Loucy (cell line): ENCODE measurements around the gene IFITM10.
A peak's percentile ranks its signal among the peaks of the same experiment; 100 is the strongest.

Experiments
- H2AFZ ChIP-seq: fragments of 200-600 bp; sonication (generic); 2 replicates; pipeline ENCODE4 v1.6.0; 2016; ENCODE audit warnings: antibody characterized with exemption, mild to moderate bottlenecking, low read length, moderate library complexity
- H3F3A ChIP-seq: fragments of 200-600 bp; 2 replicates; pipeline ENCODE4 v1.6.0; 2016; ENCODE audit warnings: antibody characterized with exemption, low read depth, mild to moderate bottlenecking
- H3K27me3 ChIP-seq: fragments of 200-600 bp; sonication (generic); 2 replicates; pipeline ENCODE4 v1.6.1; 2014; ENCODE audit warnings: low read length, mild to moderate bottlenecking; ENCODE audit not compliant: insufficient read depth, poor library complexity, severe bottlenecking
- H3K36me3 ChIP-seq: fragments of 200-600 bp; sonication (generic); 2 replicates; pipeline ENCODE4 v1.6.1; 2016; ENCODE audit warnings: low read length; ENCODE audit not compliant: insufficient read depth
- H3K4me1 ChIP-seq: fragments of 200-600 bp; sonication (generic); 2 replicates; pipeline ENCODE4 v1.5.1; 2014; ENCODE audit warnings: low read length, mild to moderate bottlenecking; ENCODE audit not compliant: insufficient read depth, poor library complexity, severe bottlenecking
- H3K4me2 ChIP-seq: fragments of 200-600 bp; sonication (generic); 2 replicates; pipeline ENCODE4 v1.6.0; 2014; ENCODE audit warnings: antibody characterized with exemption, low read length, low read depth, mild to moderate bottlenecking; ENCODE audit not compliant: poor library complexity, severe bottlenecking
- H3K4me3 ChIP-seq: fragments of 200-600 bp; sonication (generic); 2 replicates; pipeline ENCODE4 v1.5.1; 2014; ENCODE audit warnings: low read length, mild to moderate bottlenecking, mixed read lengths; ENCODE audit not compliant: poor library complexity, severe bottlenecking
- H3K79me2 ChIP-seq: fragments of 200-600 bp; sonication (generic); 2 replicates; pipeline ENCODE4 v1.6.1; 2014; ENCODE audit warnings: low read length; ENCODE audit not compliant: insufficient read depth
- H3K9ac ChIP-seq: fragments of 200-600 bp; sonication (generic); 2 replicates; pipeline ENCODE4 v1.6.0; 2014; ENCODE audit warnings: mild to moderate bottlenecking, low read depth, low read length, moderate library complexity; ENCODE audit not compliant: poor library complexity, severe bottlenecking
- H3K9me2 ChIP-seq: fragments of 200-600 bp; sonication (generic); replicated peaks from 2 replicates; pipeline ENCODE4 v1.6.1; 2016; ENCODE audit warnings: low read depth, low read length, mixed read lengths
- H3K9me3 ChIP-seq: fragments of 200-600 bp; sonication (generic); 2 replicates; pipeline ENCODE4 v1.6.1; 2014; ENCODE audit warnings: mild to moderate bottlenecking, antibody characterized with exemption, low read length, low read depth; ENCODE audit not compliant: insufficient read depth
- H4K20me1 ChIP-seq: fragments of 200-600 bp; sonication (generic); 2 replicates; pipeline ENCODE4 v1.6.0; 2014; ENCODE audit warnings: antibody characterized with exemption, low read length, mild to moderate bottlenecking; ENCODE audit not compliant: insufficient read depth, poor library complexity, severe bottlenecking
- EZH2phosphoT487 ChIP-seq: fragments of 200-600 bp; IDR thresholded peaks from 2 replicates; pipeline ENCODE4 v1.6.1; 2018; ENCODE audit warnings: antibody characterized with exemption, mild to moderate bottlenecking, moderate library complexity, borderline replicate concordance
- TF ChIP-seq, protein P1 (sequence below): fragments of 200-600 bp; sonication (generic); conservative IDR thresholded peaks from 2 replicates; pipeline ENCODE4 v1.5.1; 2014; ENCODE audit warnings: mild to moderate bottlenecking, antibody characterized with exemption, low read length

The IFITM10 gene

DNA sequence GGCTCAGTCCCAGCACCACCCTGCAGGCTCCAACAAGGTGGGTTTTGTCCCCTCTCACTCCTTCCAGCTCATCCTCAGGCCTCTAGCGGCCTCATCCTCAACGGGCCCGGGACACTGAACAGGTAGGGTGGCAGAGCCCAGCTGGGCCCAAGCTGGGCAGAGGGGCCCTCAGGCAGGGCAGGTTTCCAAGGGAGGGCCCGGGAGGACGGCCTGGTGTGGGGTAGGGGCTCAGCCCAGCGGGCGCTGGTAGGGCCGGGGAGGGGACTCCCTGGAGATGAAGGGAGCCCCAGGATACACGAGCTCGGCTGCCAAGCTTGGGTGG lies 2.5 kb upstream of the IFITM10 start:
- H4K20me1 ChIP-seq, result no peaks in the 10 kb centered on the region
- TF ChIP-seq EZH2phosphoT487, result no peak
- TF ChIP-seq, protein P1, sequence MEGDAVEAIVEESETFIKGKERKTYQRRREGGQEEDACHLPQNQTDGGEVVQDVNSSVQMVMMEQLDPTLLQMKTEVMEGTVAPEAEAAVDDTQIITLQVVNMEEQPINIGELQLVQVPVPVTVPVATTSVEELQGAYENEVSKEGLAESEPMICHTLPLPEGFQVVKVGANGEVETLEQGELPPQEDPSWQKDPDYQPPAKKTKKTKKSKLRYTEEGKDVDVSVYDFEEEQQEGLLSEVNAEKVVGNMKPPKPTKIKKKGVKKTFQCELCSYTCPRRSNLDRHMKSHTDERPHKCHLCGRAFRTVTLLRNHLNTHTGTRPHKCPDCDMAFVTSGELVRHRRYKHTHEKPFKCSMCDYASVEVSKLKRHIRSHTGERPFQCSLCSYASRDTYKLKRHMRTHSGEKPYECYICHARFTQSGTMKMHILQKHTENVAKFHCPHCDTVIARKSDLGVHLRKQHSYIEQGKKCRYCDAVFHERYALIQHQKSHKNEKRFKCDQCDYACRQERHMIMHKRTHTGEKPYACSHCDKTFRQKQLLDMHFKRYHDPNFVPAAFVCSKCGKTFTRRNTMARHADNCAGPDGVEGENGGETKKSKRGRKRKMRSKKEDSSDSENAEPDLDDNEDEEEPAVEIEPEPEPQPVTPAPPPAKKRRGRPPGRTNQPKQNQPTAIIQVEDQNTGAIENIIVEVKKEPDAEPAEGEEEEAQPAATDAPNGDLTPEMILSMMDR, result no peak
- H3K36me3 ChIP-seq, result no peaks in the 10 kb centered on the region; the same call in 1 of the 2 replicates
- peaks cover 77% of the 10 kb centered on the region for H3K4me1 ChIP-seq
- H3K9me3 ChIP-seq, result no peaks in the 10 kb centered on the region
- peak overlapping the region; percentile 100 for H3K4me2 ChIP-seq
- 0 out of 2 replicates have a peak, but pooled peaks cover 3% of the 10 kb centered on the region for H3F3A ChIP-seq
- peak overlapping the region; percentile 37 for H3K4me3 ChIP-seq
- no peaks in the 10 kb centered on the region for H3K9me2 ChIP-seq
- H3K79me2 ChIP-seq, result peaks cover 54% of the 10 kb centered on the region
- no peaks in the 10 kb centered on the region for H3K27me3 ChIP-seq
- H3K9ac ChIP-seq, result peak overlapping the region; percentile 63
- H2AFZ ChIP-seq, result no peak overlapping the region

DNA sequence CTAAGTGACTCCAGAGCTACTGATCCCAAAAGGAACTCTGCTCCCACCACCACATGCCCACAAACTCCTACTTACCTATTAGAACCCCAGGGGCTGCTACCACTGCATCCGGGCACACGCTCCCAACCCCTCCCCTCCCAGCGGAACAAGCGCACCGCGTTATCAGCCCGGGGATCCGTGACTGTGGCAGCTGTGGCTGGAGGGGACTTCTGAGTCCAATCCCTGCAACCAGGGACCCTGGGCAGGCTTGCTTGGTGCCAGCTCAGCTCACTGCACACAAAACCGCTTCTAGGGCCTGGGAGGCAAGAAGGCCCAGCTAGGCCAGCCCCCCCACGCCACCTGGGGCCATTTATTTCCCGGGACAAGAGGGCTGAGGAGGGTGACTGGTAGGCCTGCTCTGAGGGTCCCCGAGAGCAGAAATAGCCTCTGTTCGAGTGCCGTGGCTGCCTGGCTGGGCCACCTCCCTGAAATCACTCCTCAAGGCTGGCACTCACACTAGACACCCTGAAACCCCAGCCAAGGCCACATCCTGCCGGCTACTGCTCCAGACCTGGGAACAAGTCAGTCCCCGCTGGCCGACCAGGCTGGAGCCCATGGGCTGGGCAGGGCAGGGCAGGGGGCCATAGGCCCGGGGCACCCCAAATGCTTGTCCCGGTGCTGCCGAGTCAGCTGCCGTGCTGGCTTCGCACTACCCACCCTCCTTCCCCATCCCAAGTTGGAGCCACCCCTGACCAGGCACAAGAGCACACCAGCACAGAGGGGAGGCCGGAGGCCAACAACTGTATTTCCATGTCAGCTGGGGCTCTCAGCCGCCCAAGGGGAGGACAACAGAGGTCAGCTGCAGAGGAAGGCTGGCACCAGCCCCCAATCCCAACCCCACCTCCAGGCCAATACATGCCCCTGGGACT lies 1.9 kb upstream of the IFITM10 start:
- H3K4me3 ChIP-seq, result peak overlapping the region; percentile 37
- TF ChIP-seq, protein P1, result no peak
- TF ChIP-seq EZH2phosphoT487, result no peak
- H3F3A ChIP-seq, result 0 out of 2 replicates have a peak, but pooled peaks cover 3% of the 10 kb centered on the region
- no peak overlapping the region for H2AFZ ChIP-seq
- peak overlapping the region; percentile 63 for H3K9ac ChIP-seq
- no peaks in the 10 kb centered on the region for H3K27me3 ChIP-seq
- no peaks in the 10 kb centered on the region for H3K9me2 ChIP-seq
- peaks cover 71% of the 10 kb centered on the region for H3K4me1 ChIP-seq
- H3K36me3 ChIP-seq, result no peaks in the 10 kb centered on the region; the same call in 1 of the 2 replicates
- no peaks in the 10 kb centered on the region for H4K20me1 ChIP-seq
- H3K4me2 ChIP-seq, result peak overlapping the region; percentile 100
- H3K79me2 ChIP-seq, result peaks cover 49% of the 10 kb centered on the region
- no peaks in the 10 kb centered on the region for H3K9me3 ChIP-seq

- Histone ChIP-seq H3K9ac (peak overlapping the region; percentile 63), H3K4me3 (no peak overlapping the region), H3K4me1 (peaks cover 64% of the 10 kb centered on the region), H4K20me1 (no peaks in the 10 kb centered on the region), H3F3A (0 out of 2 replicates have a peak, but pooled peaks cover 3% of the 10 kb centered on the region), H3K27me3 (no peaks in the 10 kb centered on the region), H2AFZ (no peak overlapping the region), H3K36me3 (no peaks in the 10 kb centered on the region; the same call in 1 of the 2 replicates), H3K79me2 (peaks cover 41% of the 10 kb centered on the region), H3K4me2 (peak overlapping the region; percentile 100), H3K9me3 (no peaks in the 10 kb centered on the region), H3K9me2 (no peaks in the 10 kb centered on the region)
- TF ChIP-seq, protein P1, result no peak
- no peak for TF ChIP-seq EZH2phosphoT487
Measured at GRCh38 chr11:1751531-1751921, 1.1 kb upstream of the IFITM10 start.
